Coronary artery (tissue), 2 donors: ENCODE data around the gene C1orf210.

Experiments used
- DNase-seq: peaks from one replicate; pipeline ENCODE4 v3.0.0-alpha.2; 2017; ENCODE audit warnings: low spot score
- H3K27ac ChIP-seq, 2 donors: fragments of 200-600 bp; sonication (generic); one replicate each; pipeline ENCODE4 v1.5.1; 2016 to 2019
- H3K4me3 ChIP-seq: fragments of 200-600 bp; sonication (generic); 2 replicates; pipeline ENCODE4 v1.5.1; 2016; ENCODE audit warnings: mild to moderate bottlenecking, moderate library complexity
- CTCF ChIP-seq: fragments of 200-600 bp; sonication (generic); IDR thresholded peaks from one replicate; pipeline ENCODE4 v1.5.1; 2019; ENCODE audit warnings: antibody characterized with exemption

The C1orf210 gene

GRCh38 chr1:43324810-43325209, 39.4 kb upstream of the C1orf210 start:
- H3K4me3 ChIP-seq: no peak overlapping the region
- TF ChIP-seq CTCF: no peak
- no peak overlapping the region for H3K27ac ChIP-seq
- no peak for DNase-seq

GRCh38 chr1:43322506-43322905, 37.1 kb upstream of the C1orf210 start:
- Histone ChIP-seq H3K4me3 (no peak overlapping the region), H3K27ac (no peak overlapping the region)
- TF ChIP-seq CTCF: no peak
- DNase-seq: peak; percentile 49

- no peak overlapping the region for H3K27ac ChIP-seq
- no peak for TF ChIP-seq CTCF
- H3K4me3 ChIP-seq: no peak overlapping the region
- no peak for DNase-seq
Measured at GRCh38 chr1:43321331-43321891, 36.0 kb upstream of the C1orf210 start.

GRCh38 chr1:43319766-43320165, 34.4 kb upstream of the C1orf210 start:
- DNase-seq: no peak
- H3K4me3 ChIP-seq: no peak overlapping the region
- no peak for TF ChIP-seq CTCF
- no peak overlapping the region for H3K27ac ChIP-seq

GRCh38 chr1:43319288-43319687, 33.9 kb upstream of the C1orf210 start:
- Histone ChIP-seq H3K27ac (no peak overlapping the region), H3K4me3 (no peak overlapping the region)
- DNase-seq: peak; percentile 57
- no peak for TF ChIP-seq CTCF

- no peak for TF ChIP-seq CTCF
- peak; percentile 28 for DNase-seq
- Histone ChIP-seq H3K4me3 (no peak overlapping the region), H3K27ac (no peak overlapping the region)
Measured at GRCh38 chr1:43318831-43319230, 33.5 kb upstream of the C1orf210 start.

GRCh38 chr1:43317817-43318471, 32.6 kb upstream of the C1orf210 start:
- no peak overlapping the region for H3K27ac ChIP-seq
- DNase-seq: peak; percentile 29
- H3K4me3 ChIP-seq: no peak overlapping the region
- TF ChIP-seq CTCF: no peak
